HG02763 (cell line): ENCODE data around the gene FAM229A.

Experiments used
- ATAC-seq: cut with Tn5 transposase; IDR thresholded peaks from one replicate; pipeline ENCODE4 v1.9.1; 2021; ENCODE audit warnings: mild to moderate bottlenecking, moderate library complexity; ENCODE audit not compliant: unreplicated experiment

The FAM229A gene

GRCh38 chr1:32332290-32333079, 29.8 kb downstream of the FAM229A start:
- ATAC-seq = no peak

GRCh38 chr1:32331549-32331948, 30.7 kb downstream of the FAM229A start:
- ATAC-seq = no peak

GRCh38 chr1:32330558-32331151, 31.6 kb downstream of the FAM229A start:
- ATAC-seq = no peak

- no peak for ATAC-seq
Observed at GRCh38 chr1:32329931-32330466, 32.3 kb downstream of the FAM229A start.

GRCh38 chr1:32327204-32327603, 35.1 kb downstream of the FAM229A start:
- no peak for ATAC-seq

- no peak for ATAC-seq
Observed at GRCh38 chr1:32321712-32322291, 40.5 kb downstream of the FAM229A start.

GRCh38 chr1:32318127-32318869, 44.0 kb downstream of the FAM229A start:
- no peak for ATAC-seq

- no peak for ATAC-seq
Observed at GRCh38 chr1:32316903-32317277, 45.4 kb downstream of the FAM229A start.

- ATAC-seq = no peak
Observed at GRCh38 chr1:32311709-32312393, 50.4 kb downstream of the FAM229A start.
